Heart right ventricle (tissue), 16 donors: Measurements from ENCODE around the gene NRXN3. TPM values are rescaled to one million over a fixed set of nuclear protein-coding genes. Genes with fewer than 3 reads are reported as not detected.

Experiments
- ATAC-seq, 8 donors: fragments of 200-7000 bp; cut with Tn5 transposase; one replicate each; pipeline ENCODE4 v1.9.1; 2020; ENCODE audit warnings: mild to moderate bottlenecking in 8 of 8, moderate library complexity in 8 of 8, moderate number of reproducible peaks in 1 of 8
- DNase-seq, 2 donors: peaks; one replicate each; pipeline ENCODE4 v3.0.0-alpha.2; 2020
- H3K27ac ChIP-seq, 10 donors: fragments of 200-600 bp; sonication (generic) in 2 of 10; one replicate each; pipeline versions ENCODE4 v1.5.0 to v1.8.0; 2020 to 2022; ENCODE audit warnings: mild to moderate bottlenecking in 3 of 10
- H3K27me3 ChIP-seq, 7 donors: fragments of 200-600 bp; one replicate each; pipeline ENCODE4 v1.8.0; 2021 to 2022; ENCODE audit warnings: mild to moderate bottlenecking in 2 of 7
- H3K36me3 ChIP-seq, 9 donors: fragments of 200-600 bp; sonication (generic) in 1 of 9; one replicate each; pipeline versions ENCODE4 v1.5.0 to v1.8.0; 2020 to 2022; ENCODE audit warnings: mild to moderate bottlenecking in 2 of 9
- H3K4me1 ChIP-seq, 9 donors: fragments of 200-600 bp; sonication (generic) in 1 of 9; one replicate each; pipeline versions ENCODE4 v1.5.0 to v1.8.0; 2020 to 2022; ENCODE audit warnings: mild to moderate bottlenecking in 4 of 9
- H3K4me3 ChIP-seq, 10 donors: fragments of 200-600 bp; sonication (generic) in 2 of 10; one replicate each; pipeline versions ENCODE4 v1.5.0 to v1.8.0; 2020 to 2022; ENCODE audit warnings: mild to moderate bottlenecking in 7 of 10, moderate library complexity in 2 of 10
- H3K9me3 ChIP-seq, 11 donors: fragments of 200-600 bp in 10 of 11; sonication (generic) in 2 of 11; one replicate each; pipeline versions ENCODE4 v1.5.0 to v1.8.0; 2013 to 2022; ENCODE audit warnings: mild to moderate bottlenecking in 2 of 11, control low read depth in 1 of 11, moderate library complexity in 1 of 11
- WGBS, 2 donors: extraction: QIAGEN DNeasy Blood & Tissue Kit; methylation state at CpG; one replicate each; pipeline ENCODE4 v1.1.7; 2013; ENCODE audit warnings: inconsistent platforms in 1 of 2; 5-methylcytosine and 5-hydroxymethylcytosine counted together
- intact Hi-C, 10 donors: fragments of 100-400 bp; cut with DNase I; formaldehyde crosslinking; loops; one replicate each; pipeline versions ENCODE4 v1.11.1 to v1.14.2; 2022
- polyA plus RNA-seq, 2 donors: library from polyadenylated mRNA; stranded (reverse); fragments of 200-250 nt; gene quantifications; one replicate each; pipeline ENCODE4 v1.2.3, GENCODE V29; 2013
- total RNA-seq, 10 donors: library from RNA; stranded (reverse); fragmentation: NEBNext Ultra II Directional in 3 of 10; extraction: Animal tissue kit (Norgen Biotek cat#: 25700) in 3 of 10; gene quantifications; one replicate each; pipeline versions ENCODE4 v1.2.1 to v1.2.4, GENCODE V29; 2021 to 2023
- TF ChIP-seq, protein P1 (sequence below), 9 donors: fragments of 200-600 bp; sonication (generic) in 2 of 9; IDR thresholded peaks; one replicate each; pipeline versions ENCODE4 v1.5.0 to v1.8.0; 2021 to 2022; ENCODE audit warnings: antibody characterized with exemption in 9 of 9, mild to moderate bottlenecking in 5 of 9, moderate library complexity in 1 of 9
- donor health status: Arrhythmogenic right ventricular cardiomyopathy.
- donor health status: ischemic (EF 13 %, LVEDD 7.1; RV severe dilation, severe dysfunction).
- donor health status: healthy with polysubstance abuse.
- donor health status: DM: no; HTN: yes; CAD: no.
- donor health status: DM: no; HTN: no; CAD: no.
- donor health status: ischemic (EF 25% LVEDD 6.9; RV normal size, moderate dysfunction).
- donor health status: ischemic (EF 25% LVEDD 5.7; RV mildly dilated, moderate dysfunction).
- donor health status: healthy.
- donor health status: DM: yes; HTN: yes; CAD: no.
- donor health status: Ischemic cardiomyopathy.
- donor health status: ischemic (EF 35%, LVEDD 5.7; RV mildly dilated, moderate dysfunction).
- donor health status: nonischemic (EF 11% LVEDD 7.7; RV severe dilation, severe dysfunction).
- donor health status: DM: yes; HTN: yes; CAD: no.
- donor health status: PGD.
- donor health status: ischemic (EF 29% LVEDD 5.4; RV normal size, mild dysfunction).
- donor health status: nonischemic (EF 23%, LVEDD 6.1; RV moderate dilation, normal function).

NRXN3 gene
- total and polyA plus RNA-seq, 12 donors = 0.23 to 1.8 (median 0.87) TPM

DNA sequence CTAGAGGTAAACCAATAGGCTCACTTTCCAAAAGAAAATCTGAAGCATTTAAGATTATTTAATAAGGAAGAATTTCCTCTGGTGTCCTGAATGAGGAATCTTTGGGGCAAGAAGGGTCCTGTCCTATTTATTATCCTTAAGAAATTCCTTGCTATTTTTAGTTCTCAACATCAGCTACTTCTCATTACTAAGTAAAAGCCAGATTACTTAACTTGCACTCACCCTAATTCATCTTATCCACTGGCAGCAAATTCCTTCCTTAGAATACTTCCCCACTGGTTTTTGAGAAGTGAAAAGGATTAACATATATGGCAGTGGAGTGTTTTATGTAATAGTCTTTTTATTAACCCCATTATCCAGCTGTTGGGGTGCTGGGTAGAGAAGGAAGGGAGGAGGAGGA, 1273.4 kb downstream of the NRXN3 start:
- ATAC-seq (no peak), DNase-seq (no peak)
- intact Hi-C loops = no loop called here
- H3K27ac ChIP-seq = no peak overlapping the region
- no peaks in the 10 kb centered on the region for H3K27me3 ChIP-seq
- H3K4me1 ChIP-seq = no peaks in the 10 kb centered on the region
- H3K9me3 ChIP-seq = no peaks in the 10 kb centered on the region
- TF ChIP-seq, protein P1, sequence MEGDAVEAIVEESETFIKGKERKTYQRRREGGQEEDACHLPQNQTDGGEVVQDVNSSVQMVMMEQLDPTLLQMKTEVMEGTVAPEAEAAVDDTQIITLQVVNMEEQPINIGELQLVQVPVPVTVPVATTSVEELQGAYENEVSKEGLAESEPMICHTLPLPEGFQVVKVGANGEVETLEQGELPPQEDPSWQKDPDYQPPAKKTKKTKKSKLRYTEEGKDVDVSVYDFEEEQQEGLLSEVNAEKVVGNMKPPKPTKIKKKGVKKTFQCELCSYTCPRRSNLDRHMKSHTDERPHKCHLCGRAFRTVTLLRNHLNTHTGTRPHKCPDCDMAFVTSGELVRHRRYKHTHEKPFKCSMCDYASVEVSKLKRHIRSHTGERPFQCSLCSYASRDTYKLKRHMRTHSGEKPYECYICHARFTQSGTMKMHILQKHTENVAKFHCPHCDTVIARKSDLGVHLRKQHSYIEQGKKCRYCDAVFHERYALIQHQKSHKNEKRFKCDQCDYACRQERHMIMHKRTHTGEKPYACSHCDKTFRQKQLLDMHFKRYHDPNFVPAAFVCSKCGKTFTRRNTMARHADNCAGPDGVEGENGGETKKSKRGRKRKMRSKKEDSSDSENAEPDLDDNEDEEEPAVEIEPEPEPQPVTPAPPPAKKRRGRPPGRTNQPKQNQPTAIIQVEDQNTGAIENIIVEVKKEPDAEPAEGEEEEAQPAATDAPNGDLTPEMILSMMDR (IDR thresholded peaks at IDR 0.05) = no peak
- H3K4me3 ChIP-seq = no peak overlapping the region
- no peaks in the 10 kb centered on the region for H3K36me3 ChIP-seq

DNA sequence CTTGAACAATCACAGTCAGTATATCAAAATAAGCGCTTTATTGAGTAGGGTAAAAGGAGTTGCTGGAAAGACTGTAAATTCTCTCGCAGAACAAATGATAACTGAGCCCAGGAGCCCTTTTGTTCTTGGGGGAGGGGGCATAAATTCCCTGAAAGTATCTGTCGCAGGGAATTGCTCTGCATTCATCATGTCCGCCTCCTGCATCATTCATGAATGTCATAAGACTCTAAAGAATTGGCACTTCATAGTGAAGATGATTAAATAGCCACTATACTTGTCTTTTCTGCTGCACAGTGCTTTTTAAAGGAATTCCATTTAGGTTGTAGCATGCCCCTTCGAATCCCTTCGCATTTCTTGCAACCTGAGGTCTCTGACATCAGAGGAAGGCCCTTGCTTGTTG, 1278.8 kb downstream of the NRXN3 start:
- intact Hi-C loops = no loop called here
- TF ChIP-seq, protein P1 (IDR thresholded peaks at IDR 0.05) = no peak
- no peaks in the 10 kb centered on the region for H3K27me3 ChIP-seq
- H3K9me3 ChIP-seq = no peaks in the 10 kb centered on the region
- H3K27ac ChIP-seq = no peak overlapping the region
- ATAC-seq (no peak), DNase-seq (no peak)
- no peaks in the 10 kb centered on the region for H3K36me3 ChIP-seq
- no peak overlapping the region for H3K4me3 ChIP-seq
- WGBS, 2 donors = 88 to 90% methylated on average over 6 of the region's 6 CpGs
- no peaks in the 10 kb centered on the region for H3K4me1 ChIP-seq

DNA sequence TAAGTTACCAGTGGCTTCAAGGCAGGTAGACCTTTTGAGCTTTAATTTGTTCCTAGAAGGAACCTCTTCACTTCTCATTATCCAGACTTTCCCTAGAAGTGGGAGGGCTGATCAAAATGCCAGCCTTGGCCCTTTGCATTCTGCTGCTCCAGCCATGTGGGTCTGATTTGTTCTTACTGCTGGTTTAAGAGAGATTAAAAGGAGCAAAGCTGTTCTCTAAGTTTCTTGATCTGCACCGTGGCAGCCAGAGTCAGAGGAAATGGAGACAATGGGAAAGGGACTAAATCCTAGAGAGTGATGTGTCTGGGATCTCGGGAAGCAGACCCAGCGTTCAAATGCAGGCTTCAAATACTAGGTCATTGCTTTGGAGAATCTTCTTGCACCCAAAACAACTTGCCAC, 1281.4 kb downstream of the NRXN3 start:
- Histone ChIP-seq H3K9me3 (no peaks in the 10 kb centered on the region), H3K27ac (no peak overlapping the region), H3K4me1 (no peaks in the 10 kb centered on the region), H3K27me3 (no peaks in the 10 kb centered on the region), H3K36me3 (no peaks in the 10 kb centered on the region), H3K4me3 (no peak overlapping the region)
- ATAC-seq (no peak), DNase-seq (no peak)
- 58 to 67% methylated on average over 3 of the region's 3 CpGs for WGBS, 2 donors
- TF ChIP-seq, protein P1 (IDR thresholded peaks at IDR 0.05) = no peak
- intact Hi-C loops = no loop called here

DNA sequence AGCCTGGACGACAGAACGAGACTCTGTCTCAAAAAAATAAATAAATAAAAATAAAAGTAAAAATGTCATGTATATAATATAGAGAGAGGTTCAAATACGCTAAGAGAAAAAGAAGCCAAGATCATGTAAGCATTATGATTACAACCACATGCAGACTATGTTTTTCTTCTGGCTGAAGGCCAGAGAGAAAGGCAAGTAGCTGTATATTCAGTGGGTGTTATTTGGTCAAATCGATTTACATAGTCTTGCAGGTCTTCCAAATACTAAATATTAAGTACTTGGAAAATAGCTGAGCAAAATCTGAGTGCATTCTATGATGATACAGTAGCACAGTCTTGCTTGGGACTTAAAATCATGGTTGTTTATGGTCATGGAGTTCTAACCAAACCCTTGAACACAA, 1283.1 kb downstream of the NRXN3 start:
- 72 to 76% methylated on average over 4 of the region's 4 CpGs for WGBS, 2 donors
- TF ChIP-seq, protein P1 (IDR thresholded peaks at IDR 0.05) = no peak
- intact Hi-C loops = no loop called here
- no peaks in the 10 kb centered on the region for H3K4me1 ChIP-seq
- H3K27ac ChIP-seq = no peak overlapping the region
- ATAC-seq = no peak
- DNase-seq = no peak
- no peaks in the 10 kb centered on the region for H3K36me3 ChIP-seq
- H3K27me3 ChIP-seq = no peaks in the 10 kb centered on the region
- no peak overlapping the region for H3K4me3 ChIP-seq
- H3K9me3 ChIP-seq = no peaks in the 10 kb centered on the region

DNA sequence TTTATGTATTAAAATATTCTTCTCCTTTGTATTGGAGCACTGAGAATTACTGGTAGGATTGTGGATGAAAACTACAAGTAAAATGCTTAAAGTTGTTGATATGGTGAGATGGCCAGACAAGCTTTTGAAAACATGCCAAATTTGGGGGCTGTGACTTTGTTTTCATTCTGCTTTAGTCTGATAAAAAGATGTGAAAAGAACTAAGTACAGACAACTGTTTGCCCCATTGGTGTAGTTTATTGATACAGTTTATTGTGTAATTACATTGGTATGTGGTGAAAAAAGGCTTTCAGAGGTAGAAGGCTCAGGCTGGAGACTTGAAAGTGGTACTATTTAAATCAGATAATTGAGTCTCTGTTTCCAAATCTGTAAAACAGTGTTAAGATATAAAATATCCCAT, 1294.3 kb downstream of the NRXN3 start:
- H3K9me3 ChIP-seq = no peaks in the 10 kb centered on the region
- H3K27me3 ChIP-seq = no peaks in the 10 kb centered on the region
- ATAC-seq (no peak), DNase-seq (no peak)
- TF ChIP-seq, protein P1 (IDR thresholded peaks at IDR 0.05) = no peak
- H3K27ac ChIP-seq = no peak overlapping the region
- no peak overlapping the region for H3K4me3 ChIP-seq
- H3K36me3 ChIP-seq = no peaks in the 10 kb centered on the region
- H3K4me1 ChIP-seq = no peaks in the 10 kb centered on the region
- intact Hi-C loops = no loop called here
